NCI-H2196 treated with DMSO at 0.1 percent for 48 hours (cell line): ENCODE results near the gene MBNL3.
"Not testable (repeated sequence)": the region's sequence is repeated elsewhere in the genome, so short reads cannot be mapped to it uniquely, and the experiment has no call there.

Source experiments
- DNase-seq: peaks from one replicate; lab custom pipeline; 2025; ENCODE audit not compliant: unreplicated experiment; lab: John Stamatoyannopoulos, UW

The MBNL3 gene

GRCh38 chrX:132480581-132481203 lies 8.1 kb downstream of the MBNL3 start:
- DNase-seq: peak; percentile 47

DNA sequence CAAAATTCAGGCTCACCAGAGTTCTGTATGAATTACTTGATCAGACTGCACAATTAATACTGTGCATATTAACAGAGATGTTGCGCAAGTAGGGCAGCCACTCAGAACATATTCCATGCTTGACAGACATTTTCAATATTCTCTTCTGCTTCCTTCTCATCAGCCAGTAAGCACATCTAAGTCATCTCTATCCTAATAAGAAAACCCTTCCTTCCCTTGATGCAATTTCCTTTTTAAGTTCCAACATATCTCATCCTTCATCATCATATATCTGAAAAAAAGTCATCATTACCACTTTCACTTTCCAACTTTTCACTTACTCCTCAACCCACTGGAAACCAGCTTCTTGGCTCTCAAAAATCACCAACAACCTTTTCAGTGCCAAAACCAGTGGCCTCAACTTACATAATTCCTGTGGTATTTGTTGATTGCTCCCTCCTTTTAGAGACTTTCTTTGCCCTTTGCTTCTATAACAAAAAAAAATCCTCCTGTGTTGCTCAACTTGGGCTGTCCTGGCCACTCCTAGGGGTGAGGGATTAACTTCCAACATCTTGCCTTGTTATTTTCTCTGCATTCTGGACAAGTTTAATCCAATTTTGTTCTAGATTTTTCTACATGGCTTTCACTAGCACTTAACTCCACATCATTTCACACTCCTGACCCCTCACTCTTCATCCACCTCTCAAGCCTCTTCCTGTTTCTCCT lies 14.1 kb downstream of the MBNL3 start:
- no peak for DNase-seq

- no peak for DNase-seq
Observed at GRCh38 chrX:132472397-132472796, 16.4 kb downstream of the MBNL3 start.

DNA sequence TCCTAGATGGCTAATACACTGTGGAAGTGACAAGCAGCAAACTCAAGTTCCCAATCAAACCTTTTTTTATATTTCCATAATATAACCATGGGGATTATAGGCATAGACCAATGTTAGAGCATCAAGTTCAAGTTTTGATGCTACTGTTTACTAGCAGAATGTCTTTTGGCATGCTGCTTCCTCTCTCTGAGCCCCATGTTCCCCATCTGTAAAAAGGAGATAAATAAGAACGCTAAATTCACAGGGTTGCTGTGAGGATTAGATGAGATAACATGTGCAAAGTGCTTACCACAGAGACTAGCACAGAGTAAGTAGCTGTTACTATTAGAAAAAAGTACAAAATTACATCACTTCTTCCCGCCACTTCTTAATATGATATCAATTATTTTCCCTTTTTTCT lies 18.0 kb downstream of the MBNL3 start:
- no peak for DNase-seq

- no peak for DNase-seq
Observed at GRCh38 chrX:132470179-132470578, 18.7 kb downstream of the MBNL3 start.

DNA sequence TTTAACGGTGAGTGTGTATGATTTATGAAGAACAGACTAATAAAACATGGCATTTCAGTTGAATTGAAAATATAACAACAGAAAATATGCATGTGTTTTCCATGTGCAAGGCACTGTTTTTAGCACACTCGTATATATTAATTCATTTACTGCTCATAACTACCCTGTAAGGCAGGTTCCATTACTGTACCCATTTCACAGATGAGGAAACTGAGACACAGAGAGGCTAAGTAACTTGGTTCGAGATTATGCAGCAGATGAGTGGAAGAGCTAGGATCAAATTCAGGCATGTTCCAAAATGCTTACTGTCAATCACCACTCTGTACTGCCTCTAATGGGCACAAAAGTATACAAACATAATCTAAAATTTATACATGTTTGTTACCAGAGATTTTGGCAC lies 20.4 kb downstream of the MBNL3 start:
- no peak for DNase-seq

GRCh38 chrX:132467989-132468388 lies 20.8 kb downstream of the MBNL3 start:
- no peak for DNase-seq

- DNase-seq: no peak
Observed at GRCh38 chrX:132467026-132467425, 21.8 kb downstream of the MBNL3 start.

- no peak for DNase-seq
Observed at GRCh38 chrX:132463411-132463810, 25.4 kb downstream of the MBNL3 start.

DNA sequence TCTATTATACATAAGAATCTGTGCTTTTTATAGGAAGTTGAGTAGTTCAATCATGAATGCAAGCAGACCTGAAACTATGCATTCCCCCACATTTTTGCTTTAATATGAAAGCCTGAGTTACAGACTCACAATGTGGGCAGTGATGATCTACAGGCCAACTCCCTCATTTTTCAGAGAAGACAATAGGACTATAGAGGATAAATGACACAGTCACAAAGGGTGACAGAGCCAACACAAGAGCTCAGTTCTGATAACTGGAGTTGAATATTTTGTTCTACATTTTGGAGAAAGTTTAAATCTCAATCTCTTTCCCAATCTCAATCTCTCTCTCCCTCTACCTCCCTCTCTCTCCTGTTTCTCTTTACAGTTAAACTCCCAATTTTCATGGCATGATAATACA lies 27.0 kb downstream of the MBNL3 start:
- no peak for DNase-seq

GRCh38 chrX:132452911-132453550 lies 35.8 kb downstream of the MBNL3 start:
- DNase-seq: no peak

DNA sequence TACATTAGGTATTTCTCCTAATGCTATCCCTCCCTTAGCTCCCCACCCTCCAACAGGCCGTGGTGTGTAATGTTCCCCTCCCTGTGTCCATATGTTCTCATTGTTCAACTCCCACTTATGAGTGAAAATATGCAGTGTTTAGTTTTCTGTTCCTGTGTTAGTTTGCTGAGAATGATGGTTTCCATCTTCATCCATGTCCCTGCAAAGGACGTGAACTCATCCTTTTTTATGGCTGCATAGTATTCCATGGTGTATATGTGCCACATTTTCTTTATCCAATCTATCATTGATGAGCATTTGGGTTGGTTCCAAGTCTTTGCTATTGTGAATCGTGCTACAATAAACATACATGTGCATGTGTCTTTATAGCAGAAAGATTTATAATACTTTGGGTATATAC lies 42.9 kb downstream of the MBNL3 start:
- not testable (repeated sequence) for DNase-seq

GRCh38 chrX:132444936-132445335 lies 43.9 kb downstream of the MBNL3 start:
- no peak for DNase-seq

DNA sequence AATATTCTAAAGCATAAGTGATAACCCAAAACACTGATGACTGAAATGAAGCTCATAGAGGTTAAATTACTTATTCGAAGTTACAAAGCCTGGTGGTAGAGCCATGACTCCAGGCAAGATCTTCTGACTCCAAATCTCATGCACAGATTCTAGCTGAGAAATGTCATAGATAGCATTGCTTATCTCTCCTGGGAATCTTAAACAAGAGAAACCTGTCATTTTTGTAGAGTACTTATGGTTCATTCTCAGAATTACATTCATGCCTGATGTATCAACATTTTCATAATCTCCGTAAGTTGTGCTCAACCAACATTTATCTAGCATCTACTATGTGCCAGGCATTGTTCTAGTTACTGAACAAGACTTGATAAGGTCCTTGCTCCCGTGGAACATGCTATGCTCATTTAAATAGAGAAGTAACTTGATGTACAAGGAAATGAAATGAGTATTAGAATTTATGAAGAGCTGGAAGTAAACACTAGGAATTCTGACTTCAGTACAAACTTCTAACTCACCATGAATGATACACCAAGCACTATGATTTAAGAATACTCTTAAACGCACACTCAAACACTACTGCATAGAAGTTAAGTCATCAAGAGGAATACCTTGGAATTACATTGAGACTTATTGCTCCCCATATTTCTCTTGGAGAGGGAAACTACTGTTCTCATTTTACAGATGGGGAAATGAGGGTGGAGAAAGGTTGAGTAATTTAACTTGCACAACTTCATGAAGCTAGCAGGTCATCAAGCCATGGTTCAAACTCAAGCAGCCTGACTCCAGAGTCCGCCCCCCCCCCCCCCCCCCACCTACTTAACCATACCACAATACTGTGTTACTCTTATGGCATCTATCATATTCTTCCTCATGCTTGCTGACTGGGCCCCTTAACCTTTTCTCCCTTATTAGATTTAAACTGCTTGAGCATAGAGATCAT lies 45.4 kb downstream of the MBNL3 start:
- no peak for DNase-seq

DNA sequence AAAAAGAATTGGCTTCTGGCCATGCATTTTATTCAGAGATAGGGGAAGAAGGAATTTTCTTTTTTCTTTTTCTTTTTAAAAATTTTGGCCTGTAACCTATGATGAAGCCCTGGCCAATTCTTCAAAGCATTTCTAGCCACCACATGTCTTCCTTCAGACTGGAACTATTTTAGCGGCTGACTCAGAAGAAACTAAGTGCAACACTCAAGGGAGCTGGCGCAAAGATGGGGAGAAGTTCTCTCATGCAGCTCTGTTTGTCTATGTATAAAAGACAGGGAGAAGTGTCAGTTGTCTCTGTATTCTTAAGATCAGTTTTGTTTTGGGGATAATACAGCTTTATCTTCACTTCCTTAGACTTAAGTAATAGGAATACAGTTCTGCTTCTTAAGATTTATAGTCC lies 46.1 kb downstream of the MBNL3 start:
- no peak for DNase-seq

- no peak for DNase-seq
Observed at GRCh38 chrX:132435222-132435621, 53.6 kb downstream of the MBNL3 start.

DNA sequence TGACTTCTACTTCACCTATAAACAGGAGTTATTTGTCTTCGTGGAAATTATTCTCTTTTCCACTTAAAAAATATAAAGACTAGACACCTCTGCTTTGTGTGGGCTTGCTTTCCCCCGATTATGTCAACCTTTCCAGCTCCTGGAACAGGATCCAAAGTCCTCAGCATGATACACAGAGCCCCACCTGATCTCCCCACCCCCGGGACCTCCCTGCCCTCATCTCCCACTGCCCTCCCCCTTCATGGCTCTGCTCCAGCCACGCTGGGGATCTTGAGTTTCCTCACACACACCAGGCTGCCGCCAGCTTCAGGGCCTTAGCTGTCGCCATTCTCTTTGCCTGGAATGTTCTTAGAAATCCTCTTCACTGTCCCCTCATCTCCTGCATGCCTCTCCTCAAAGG lies 55.3 kb downstream of the MBNL3 start:
- DNase-seq: no peak

GRCh38 chrX:132433001-132433400 lies 55.8 kb downstream of the MBNL3 start:
- DNase-seq: no peak

DNA sequence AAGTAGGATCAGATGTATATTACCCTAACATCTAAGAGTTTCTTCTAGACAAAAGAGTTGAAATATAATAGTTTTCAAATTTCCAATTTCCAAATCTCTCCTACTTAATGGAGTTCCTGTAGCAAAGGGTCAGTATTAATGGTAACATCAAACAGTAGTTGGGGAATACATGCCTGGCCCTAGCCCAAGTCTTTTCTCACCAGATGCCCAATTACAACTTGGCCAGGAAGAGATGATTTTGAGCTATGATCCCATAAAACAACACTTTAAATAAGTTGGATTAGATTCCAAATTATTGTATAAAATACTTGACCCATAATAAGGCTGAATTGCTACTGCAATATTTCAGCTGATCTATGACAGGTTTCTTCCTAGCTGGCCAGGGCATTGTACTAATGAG lies 59.9 kb downstream of the MBNL3 start:
- DNase-seq: no peak

DNA sequence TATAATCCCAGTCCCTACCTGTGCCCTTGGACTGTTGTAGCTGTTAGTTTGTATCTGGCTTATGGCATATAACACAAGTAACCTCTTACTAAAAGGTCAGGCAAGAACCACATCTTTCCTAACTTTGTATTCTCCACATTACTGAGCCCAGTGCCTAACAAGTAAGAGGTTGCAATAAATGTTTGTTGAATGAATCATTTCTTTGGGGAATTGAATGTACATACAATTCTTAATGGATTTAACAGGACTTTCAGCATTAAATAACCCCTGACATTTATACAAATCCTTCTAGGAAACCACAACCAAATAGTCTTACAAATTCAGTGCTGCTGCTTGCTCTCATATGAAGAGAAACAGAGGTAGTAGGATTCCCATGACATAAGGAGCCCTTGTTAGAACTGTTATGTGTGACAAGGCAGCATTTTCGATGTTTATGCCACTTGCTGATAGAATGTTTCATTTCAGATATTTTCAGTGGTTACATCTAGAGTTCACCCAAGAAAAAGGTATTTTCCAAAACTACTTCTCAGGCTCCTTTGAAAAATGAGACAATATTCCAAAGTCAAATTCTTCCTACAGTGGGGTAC lies 62.0 kb downstream of the MBNL3 start:
- DNase-seq: no peak

DNA sequence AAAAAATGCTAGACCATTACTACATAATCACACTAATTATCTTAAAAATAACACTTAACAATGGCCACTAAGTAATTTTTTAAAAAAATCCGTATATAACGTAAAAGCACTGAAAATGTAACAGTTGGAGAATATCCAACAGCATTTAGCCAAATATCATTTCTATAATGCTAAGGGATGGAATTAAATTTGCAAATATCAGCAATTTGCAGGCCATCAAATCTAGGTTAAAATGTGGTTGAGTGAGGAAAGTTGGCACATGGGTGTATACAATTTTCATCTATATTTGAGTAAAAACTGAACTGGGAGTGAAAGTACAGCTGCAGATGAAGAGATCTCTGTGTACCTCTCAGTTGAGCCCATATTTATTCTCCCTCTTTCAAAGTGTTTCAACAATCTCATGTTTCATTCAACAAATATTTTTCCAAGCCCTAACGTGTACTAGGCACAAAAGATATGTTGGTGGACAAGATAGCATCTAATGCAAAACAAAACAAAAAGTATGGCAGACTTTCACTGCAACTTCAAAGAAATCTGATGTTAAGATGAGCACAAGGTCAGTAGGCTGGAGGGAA lies 63.0 kb downstream of the MBNL3 start:
- no peak for DNase-seq
